OCI-LY1 (cell line): ENCODE results near the gene KDM1A.

ENCODE experiments used
- CTCF ChIP-seq: fragments of 200-600 bp; sonication (generic), shearing (Covaris generic); IDR thresholded peaks from 2 replicates; pipeline ENCODE4 v1.5.1; 2017; ENCODE audit warnings: mild to moderate bottlenecking, antibody characterized with exemption, low read length, moderate library complexity, mixed read lengths
- EZH2 ChIP-seq: fragments of 200-600 bp; sonication (generic), shearing (Covaris generic); IDR thresholded peaks from 2 replicates; pipeline ENCODE4 v1.8.0; 2017; ENCODE audit warnings: borderline replicate concordance, mixed run types, mild to moderate bottlenecking, antibody characterized with exemption, low read length, moderate library complexity, mixed read lengths

- TF ChIP-seq CTCF (no peak), EZH2 (no peak)
Measured at GRCh38 chr1:23026568-23026967, 7.3 kb downstream of the KDM1A start.
